ENCODE measurements around the gene HIPK2. TPM values are rescaled to one million over a fixed set of nuclear protein-coding genes. Genes with fewer than 3 reads are reported as not detected.

Gene HIPK2
- total RNA-seq, 1 experiment from 2014 or later = 30.7 TPM

DNA sequence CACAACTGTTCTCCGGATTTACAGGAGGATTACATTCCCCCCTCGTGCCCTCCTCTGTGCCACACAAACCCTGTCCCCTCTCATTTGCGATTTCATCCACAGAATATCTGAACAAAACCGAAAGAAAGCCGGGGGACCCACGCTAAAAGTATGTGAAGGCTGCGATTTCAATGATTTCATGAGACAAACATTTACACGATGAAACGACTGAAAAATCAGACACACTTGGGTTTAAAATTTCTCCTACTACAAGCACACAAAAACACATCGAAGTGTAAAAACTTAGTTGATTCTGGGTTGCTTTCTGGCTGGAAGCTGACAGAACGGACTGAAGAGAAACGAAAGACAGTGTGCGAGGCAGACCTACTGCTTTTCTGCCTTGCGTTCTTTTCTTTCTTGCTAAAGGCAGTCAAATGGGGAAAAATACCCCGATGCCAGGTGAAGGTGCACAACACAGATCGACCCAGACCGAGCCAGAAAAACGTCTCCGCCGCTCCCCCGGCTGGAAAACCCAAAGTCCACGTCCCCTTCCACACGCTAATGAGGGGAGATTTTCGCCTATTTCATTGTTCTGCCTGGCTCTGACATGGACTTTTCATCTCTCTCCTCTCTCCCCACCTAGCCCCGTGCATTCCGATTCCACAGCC is 1.2 kb downstream of the HIPK2 start:
- TF ChIP-seq EZH2 (IDR thresholded peaks at IDR 0.05; ENCODE audit: borderline replicate concordance, low read depth, low read length, poor library complexity, severe bottlenecking) = no peak
- TF ChIP-seq, protein P1, sequence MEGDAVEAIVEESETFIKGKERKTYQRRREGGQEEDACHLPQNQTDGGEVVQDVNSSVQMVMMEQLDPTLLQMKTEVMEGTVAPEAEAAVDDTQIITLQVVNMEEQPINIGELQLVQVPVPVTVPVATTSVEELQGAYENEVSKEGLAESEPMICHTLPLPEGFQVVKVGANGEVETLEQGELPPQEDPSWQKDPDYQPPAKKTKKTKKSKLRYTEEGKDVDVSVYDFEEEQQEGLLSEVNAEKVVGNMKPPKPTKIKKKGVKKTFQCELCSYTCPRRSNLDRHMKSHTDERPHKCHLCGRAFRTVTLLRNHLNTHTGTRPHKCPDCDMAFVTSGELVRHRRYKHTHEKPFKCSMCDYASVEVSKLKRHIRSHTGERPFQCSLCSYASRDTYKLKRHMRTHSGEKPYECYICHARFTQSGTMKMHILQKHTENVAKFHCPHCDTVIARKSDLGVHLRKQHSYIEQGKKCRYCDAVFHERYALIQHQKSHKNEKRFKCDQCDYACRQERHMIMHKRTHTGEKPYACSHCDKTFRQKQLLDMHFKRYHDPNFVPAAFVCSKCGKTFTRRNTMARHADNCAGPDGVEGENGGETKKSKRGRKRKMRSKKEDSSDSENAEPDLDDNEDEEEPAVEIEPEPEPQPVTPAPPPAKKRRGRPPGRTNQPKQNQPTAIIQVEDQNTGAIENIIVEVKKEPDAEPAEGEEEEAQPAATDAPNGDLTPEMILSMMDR (conservative IDR thresholded peaks at IDR 0.05; ENCODE audit: low read depth, low read length) = no peak
- DNase-seq (ENCODE audit: low spot score) = peak; percentile 56
- H3K4me1 ChIP-seq (ENCODE audit: insufficient read depth, low read length, poor library complexity, severe bottlenecking) = peaks cover 23% of the 10 kb centered on the region
- H3K27ac ChIP-seq (ENCODE audit: low read depth, low read length, poor library complexity, severe bottlenecking) = peak overlapping the region; percentile 65
- H3K36me3 ChIP-seq (ENCODE audit: insufficient read depth, low read length, poor library complexity, severe bottlenecking) = peaks cover 5% of the 10 kb centered on the region
- H3K27me3 ChIP-seq (replicated peaks; ENCODE audit: insufficient read depth, low read depth, low read length, poor library complexity) = peaks cover 10% of the 10 kb centered on the region
- no TSS peak for BruUV-seq (replicated peaks)
- intact Hi-C loops (cut with micrococcal nuclease; ENCODE audit: unreplicated experiment) = loop anchor here (5.0 to 10.0 kb wide), 3 partner anchors 129 to 548 kb away; no protein-coding TSS in a partner anchor
- peak overlapping the region; percentile 92 for H3K4me3 ChIP-seq (ENCODE audit: low read depth, low read length, poor library complexity, severe bottlenecking)
- H3K9me3 ChIP-seq (ENCODE audit: low read depth, low read length, poor library complexity, severe bottlenecking) = no peaks in the 10 kb centered on the region
- CTCF ChIA-PET = no interaction called here
- POLR2A ChIA-PET (ENCODE audit: low non-redundant PET) = no interaction called here

DNA sequence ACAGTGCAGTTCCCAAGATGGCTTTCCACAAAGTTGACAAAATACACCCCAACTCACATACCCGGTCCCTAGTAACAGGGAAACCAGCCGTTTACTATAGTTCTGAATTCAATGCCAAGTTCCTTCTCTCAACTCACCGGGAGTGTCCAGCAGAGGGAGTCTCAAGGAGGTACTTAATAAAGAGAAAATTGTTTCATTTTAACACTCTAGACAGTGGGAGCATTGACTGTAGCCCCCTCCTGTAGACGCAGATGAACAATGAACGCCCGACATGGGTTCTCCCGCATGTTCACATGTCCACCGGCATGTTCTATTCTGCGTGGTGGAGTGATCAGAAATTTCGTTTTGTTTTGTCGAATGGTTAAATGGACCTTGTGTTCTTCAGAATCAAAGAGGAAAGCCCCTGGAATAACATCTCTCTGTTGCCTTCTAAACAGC is 1.9 kb downstream of the HIPK2 start:
- DNase-seq (ENCODE audit: low spot score) = peak; percentile 87
- H3K9me3 ChIP-seq (ENCODE audit: low read depth, low read length, poor library complexity, severe bottlenecking) = no peaks in the 10 kb centered on the region
- peaks cover 31% of the 10 kb centered on the region for H3K4me1 ChIP-seq (ENCODE audit: insufficient read depth, low read length, poor library complexity, severe bottlenecking)
- H3K36me3 ChIP-seq (ENCODE audit: insufficient read depth, low read length, poor library complexity, severe bottlenecking) = peaks cover 5% of the 10 kb centered on the region
- H3K4me3 ChIP-seq (ENCODE audit: low read depth, low read length, poor library complexity, severe bottlenecking) = peak overlapping the region; percentile 92
- ChIA-PET POLR2A (ENCODE audit: low non-redundant PET) (no interaction called here), CTCF (no interaction called here)
- no TSS peak for BruUV-seq (replicated peaks)
- H3K27ac ChIP-seq (ENCODE audit: low read depth, low read length, poor library complexity, severe bottlenecking) = peak overlapping the region; percentile 65
- peaks cover 10% of the 10 kb centered on the region for H3K27me3 ChIP-seq (replicated peaks; ENCODE audit: insufficient read depth, low read depth, low read length, poor library complexity)
- intact Hi-C loops (cut with micrococcal nuclease; ENCODE audit: unreplicated experiment) = loop anchor here (5.0 to 10.0 kb wide), 3 partner anchors 129 to 549 kb away; no protein-coding TSS in a partner anchor
- no peak for TF ChIP-seq EZH2 (IDR thresholded peaks at IDR 0.05; ENCODE audit: borderline replicate concordance, low read depth, low read length, poor library complexity, severe bottlenecking)
- TF ChIP-seq, protein P1 (conservative IDR thresholded peaks at IDR 0.05; ENCODE audit: low read depth, low read length) = peak; percentile 80

DNA sequence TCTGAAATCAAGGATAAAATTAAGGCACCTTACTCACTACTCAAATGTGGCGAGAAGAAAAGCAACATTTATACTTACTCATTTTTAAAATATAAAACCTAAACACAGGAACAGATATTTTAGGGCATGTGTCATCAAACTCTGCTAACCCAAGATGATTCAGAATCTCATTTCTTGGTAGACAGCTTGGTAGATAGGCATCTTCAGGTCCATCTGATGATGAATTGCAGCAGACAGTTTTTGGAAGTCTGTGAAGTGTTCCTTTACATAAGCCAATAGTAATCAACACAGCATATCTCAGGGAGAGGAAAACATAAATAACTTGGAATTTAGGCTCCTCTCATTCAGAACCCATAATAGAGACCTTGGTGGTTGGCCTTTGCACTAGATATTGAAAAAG is 3.4 kb downstream of the HIPK2 start:
- TF ChIP-seq, protein P1 (conservative IDR thresholded peaks at IDR 0.05; ENCODE audit: low read depth, low read length) = no peak
- no peak for TF ChIP-seq EZH2 (IDR thresholded peaks at IDR 0.05; ENCODE audit: borderline replicate concordance, low read depth, low read length, poor library complexity, severe bottlenecking)
- Histone ChIP-seq H3K4me3 (ENCODE audit: low read depth, low read length, poor library complexity, severe bottlenecking) (no peak overlapping the region), H3K36me3 (ENCODE audit: insufficient read depth, low read length, poor library complexity, severe bottlenecking) (peaks cover 5% of the 10 kb centered on the region), H3K27ac (ENCODE audit: low read depth, low read length, poor library complexity, severe bottlenecking) (no peak overlapping the region), H3K27me3 (replicated peaks; ENCODE audit: insufficient read depth, low read depth, low read length, poor library complexity) (peaks cover 8% of the 10 kb centered on the region), H3K9me3 (ENCODE audit: low read depth, low read length, poor library complexity, severe bottlenecking) (no peaks in the 10 kb centered on the region), H3K4me1 (ENCODE audit: insufficient read depth, low read length, poor library complexity, severe bottlenecking) (peaks cover 32% of the 10 kb centered on the region)
- intact Hi-C loops (cut with micrococcal nuclease; ENCODE audit: unreplicated experiment) = loop anchor here (10.0 kb wide), 1 partner anchor 550 kb away; no protein-coding TSS in a partner anchor
- no TSS peak for BruUV-seq (replicated peaks)
- POLR2A ChIA-PET (ENCODE audit: low non-redundant PET) = no interaction called here
- CTCF ChIA-PET = no interaction called here
- DNase-seq (ENCODE audit: low spot score) = no peak
